Activated CD8-positive, alpha-beta T cell treated with anti-CD3 and anti-CD28 coated beads for 36 hours (primary cell): Measurements from ENCODE around the gene OR2Z1. TPM values are rescaled to one million over a fixed set of nuclear protein-coding genes. Genes with fewer than 3 reads are reported as not detected.

ENCODE experiments used
- ATAC-seq: fragments of 200-7000 bp; cut with Tn5 transposase; one replicate; pipeline ENCODE4 v1.10.0; 2021; ENCODE audit warnings: mild to moderate bottlenecking, moderate library complexity
- CTCF ChIA-PET: fragments of 350-600 bp; sonication (Branson Sonifier 250); formaldehyde crosslinking; loops from one replicate; lab custom pipeline; 2021; ENCODE audit warnings: antibody characterized with exemption; lab: Charles Lee
- POLR2A ChIA-PET: fragments of 350-600 bp; sonication (Branson Sonifier 250); formaldehyde crosslinking; loops from one replicate; lab custom pipeline; 2021; ENCODE audit warnings: antibody characterized with exemption; lab: Charles Lee
- DNase-seq: peaks from one replicate; pipeline ENCODE4 v3.0.0-alpha.2; 2020
- H3K27ac Mint-ChIP-seq: one replicate; pipeline ENCODE4 v1.8.0; 2021; ENCODE audit warnings: mild to moderate bottlenecking, mixed read lengths
- H3K27me3 Mint-ChIP-seq: one replicate; pipeline ENCODE4 v1.8.0; 2021; ENCODE audit warnings: mixed read lengths
- H3K36me3 Mint-ChIP-seq: one replicate; pipeline ENCODE4 v1.8.0; 2021; ENCODE audit warnings: low read depth, mixed read lengths
- H3K4me1 Mint-ChIP-seq: one replicate; pipeline ENCODE4 v1.8.0; 2021; ENCODE audit warnings: low read depth, mixed read lengths
- H3K4me3 Mint-ChIP-seq: one replicate; pipeline ENCODE4 v1.8.0; 2021; ENCODE audit warnings: mild to moderate bottlenecking, moderate library complexity, mixed read lengths
- H3K9me3 Mint-ChIP-seq: one replicate; pipeline ENCODE4 v1.8.0; 2021; ENCODE audit warnings: mixed read lengths
- CTCF ChIP-seq: fragments of 200-600 bp; IDR thresholded peaks from one replicate; pipeline ENCODE4 v1.8.0; 2022; ENCODE audit warnings: antibody characterized with exemption, mild to moderate bottlenecking
- intact Hi-C: fragments of 100-400 bp; cut with micrococcal nuclease; formaldehyde crosslinking; loops from one replicate; pipeline ENCODE4 v1.10.0; 2022
- total RNA-seq, 2 experiments: library from RNA; stranded (reverse); gene quantifications; one replicate each; pipeline ENCODE4 v1.2.3, GENCODE V29; 2021

OR2Z1 gene
- total RNA-seq, 2 experiments from 2014 or later, result not detected

DNA sequence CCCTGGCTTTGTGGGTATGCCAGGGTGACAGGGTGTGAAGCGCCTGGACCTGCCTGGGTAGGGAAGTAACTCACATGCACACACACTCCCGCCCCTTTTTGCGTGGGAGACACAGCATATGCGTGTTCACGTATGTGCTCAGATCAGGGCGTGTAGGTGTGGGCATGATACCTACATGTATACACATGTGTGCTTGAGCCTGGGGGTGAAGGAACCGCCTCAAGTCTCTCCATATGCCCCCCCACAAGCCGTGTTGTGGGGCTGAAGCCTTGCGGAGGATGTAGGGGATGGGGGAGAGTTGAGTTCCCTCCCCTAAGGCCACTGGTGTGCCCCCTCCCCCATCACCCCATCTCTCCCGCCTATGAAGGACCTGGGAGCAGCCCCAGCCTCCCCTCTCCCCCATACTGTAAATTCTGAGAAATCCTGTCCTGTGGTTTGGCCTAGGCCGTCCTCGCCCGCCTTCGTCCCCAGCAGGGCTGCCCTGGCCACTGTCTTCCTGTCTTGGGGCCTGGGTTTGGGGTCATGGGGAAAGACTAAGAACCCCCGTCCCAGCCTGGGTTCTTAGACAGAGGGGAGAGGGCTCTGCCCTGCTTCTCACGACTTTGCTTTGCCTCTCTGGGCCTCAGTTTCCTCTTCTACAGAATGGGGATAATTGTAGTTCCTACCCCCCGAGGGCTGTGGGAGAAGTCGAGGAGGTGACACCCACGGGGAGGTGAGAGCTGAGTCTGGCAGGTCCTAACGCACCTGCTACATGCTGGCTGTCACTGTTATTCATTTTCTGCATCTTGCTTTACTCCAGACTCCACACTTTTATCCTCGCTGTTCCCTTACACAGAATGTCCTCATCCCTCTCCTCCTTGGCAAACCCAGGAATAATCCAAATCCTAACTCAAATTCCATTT is 37.2 kb upstream of the OR2Z1 start:
- no peak for ATAC-seq
- Mint-ChIP-seq H3K4me1 (peaks cover 13% of the 10 kb centered on the region), H3K9me3 (peaks cover 2% of the 10 kb centered on the region), H3K4me3 (no peak overlapping the region), H3K27me3 (no peaks in the 10 kb centered on the region), H3K36me3 (no peaks in the 10 kb centered on the region), H3K27ac (no peak overlapping the region)
- no peak for TF ChIP-seq CTCF
- DNase-seq, result no peak
- intact Hi-C loops, result no loop called here
- ChIA-PET CTCF (interaction anchor here (1.2 to 2.0 kb wide), 2 partner anchors 10 to 30 kb away, joined by 5 to 13 read pairs; no protein-coding TSS in a partner anchor), POLR2A (no interaction called here)

- ATAC-seq (no peak), DNase-seq (no peak)
- POLR2A ChIA-PET, result no interaction called here
- Mint-ChIP-seq H3K36me3 (no peaks in the 10 kb centered on the region), H3K27ac (no peak overlapping the region), H3K4me1 (peaks cover 5% of the 10 kb centered on the region), H3K27me3 (no peaks in the 10 kb centered on the region), H3K4me3 (no peak overlapping the region), H3K9me3 (no peaks in the 10 kb centered on the region)
- CTCF ChIA-PET, result interaction anchor here (1.0 to 3.2 kb wide), 3 partner anchors 11 to 64 kb away, joined by 3 to 8 read pairs (median 4); partner anchors contain the start of gene ACTL9
- intact Hi-C loops, result no loop called here
- TF ChIP-seq CTCF, result no peak
Measured at GRCh38 chr19:8686549-8686948, 34.9 kb upstream of the OR2Z1 start.

- Mint-ChIP-seq H3K36me3 (no peaks in the 10 kb centered on the region), H3K9me3 (no peaks in the 10 kb centered on the region), H3K4me1 (no peaks in the 10 kb centered on the region), H3K27me3 (peaks cover 1% of the 10 kb centered on the region), H3K4me3 (no peak overlapping the region), H3K27ac (no peak overlapping the region)
- DNase-seq (no peak), ATAC-seq (no peak)
- TF ChIP-seq CTCF, result no peak
- ChIA-PET POLR2A (interaction anchor here (0.6 kb wide), 1 partner anchor 8 kb away, joined by 3 read pairs; no protein-coding TSS in a partner anchor), CTCF (interaction anchor here (1.8 to 3.2 kb wide), 3 partner anchors 9 to 110 kb away, joined by 5 to 12 read pairs (median 8); partner anchors contain the start of gene ACTL9)
- intact Hi-C loops, result no loop called here
Measured at GRCh38 chr19:8688930-8689329, 32.5 kb upstream of the OR2Z1 start.

- no peaks in the 10 kb centered on the region for H3K9me3 Mint-ChIP-seq
- no peaks in the 10 kb centered on the region for H3K4me1 Mint-ChIP-seq
- ChIA-PET CTCF (interaction anchor here (0.7 kb wide), 1 partner anchor 37 kb away, joined by 3 read pairs; no protein-coding TSS in a partner anchor), POLR2A (no interaction called here)
- H3K4me3 Mint-ChIP-seq, result no peak overlapping the region
- DNase-seq (no peak), ATAC-seq (no peak)
- H3K27me3 Mint-ChIP-seq, result peaks cover 1% of the 10 kb centered on the region
- no peaks in the 10 kb centered on the region for H3K36me3 Mint-ChIP-seq
- peak; percentile 15 for TF ChIP-seq CTCF
- no peak overlapping the region for H3K27ac Mint-ChIP-seq
- intact Hi-C loops, result no loop called here
Measured at GRCh38 chr19:8690753-8691539, 30.5 kb upstream of the OR2Z1 start.
